NCI-H526 treated with DMSO at 0.1 percent for 48 hours (cell line): ENCODE results near the gene MIPEP.
"Not testable (repeated sequence)": the region's sequence is repeated elsewhere in the genome, so short reads cannot be mapped to it uniquely, and the experiment has no call there.

ENCODE experiments used
- DNase-seq: peaks from one replicate; lab custom pipeline; 2025; lab: John Stamatoyannopoulos, UW

MIPEP gene

DNA sequence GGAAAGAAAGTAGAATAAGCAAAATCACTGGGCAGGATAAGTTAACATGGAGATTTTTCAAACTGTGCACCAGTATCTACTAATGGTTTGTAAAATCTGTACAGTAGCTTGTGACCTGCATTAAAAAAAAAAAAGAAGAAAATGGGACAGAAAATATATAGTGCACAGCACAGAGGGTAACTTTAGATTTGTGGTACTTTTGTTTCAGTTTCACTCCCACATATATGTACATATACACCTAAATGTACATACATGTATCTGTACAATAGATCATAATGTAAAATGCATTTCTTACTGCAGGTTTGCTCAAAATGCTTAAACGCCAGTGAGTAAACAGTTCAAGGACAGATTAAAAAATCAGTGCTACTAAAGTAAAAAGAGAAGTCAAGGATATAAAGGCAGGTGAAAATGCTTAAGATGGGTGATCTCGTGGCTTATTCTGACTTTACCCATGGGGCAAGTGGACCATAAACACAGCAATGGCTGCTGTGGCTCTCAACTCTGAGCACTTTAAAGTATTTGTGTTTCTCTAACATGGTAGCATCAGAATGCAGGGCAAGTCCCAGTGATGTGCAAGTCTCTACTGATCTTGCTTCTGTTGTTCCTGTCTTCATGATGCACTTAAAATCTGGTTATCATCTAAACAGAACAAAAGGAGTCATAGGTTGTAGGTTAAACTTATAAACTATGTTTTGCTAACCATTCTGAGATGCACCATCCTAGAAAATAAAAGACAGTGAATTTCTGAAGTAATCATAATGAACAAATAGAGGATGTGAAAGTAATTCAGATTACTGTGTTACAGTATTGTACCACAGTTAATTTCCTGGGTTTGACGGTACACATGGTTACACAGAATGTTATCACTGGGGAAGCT, 112.3 kb downstream of the MIPEP start:
- DNase-seq: no peak

GRCh38 chr13:23772717-23773116, 116.5 kb downstream of the MIPEP start:
- no peak for DNase-seq

DNA sequence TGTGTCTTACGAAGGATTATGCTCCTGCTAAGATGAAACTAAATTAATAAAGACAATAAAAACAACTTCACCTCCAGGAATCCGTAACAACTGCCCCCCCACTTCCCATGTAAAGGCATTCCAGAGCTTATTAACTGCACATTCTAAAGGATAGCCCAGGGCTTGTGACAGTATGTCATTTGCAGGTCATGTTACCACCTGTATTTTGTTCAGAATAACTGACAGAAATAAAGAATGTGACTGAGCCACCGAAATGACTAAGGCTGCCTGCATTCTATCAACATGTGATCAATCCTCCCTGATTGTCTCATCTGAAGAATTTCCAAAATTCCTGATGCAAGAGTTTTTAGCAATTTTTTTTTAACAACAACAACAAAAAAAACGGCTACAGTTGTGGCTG, 117.2 kb downstream of the MIPEP start:
- DNase-seq: no peak

- no peak for DNase-seq
Measured at GRCh38 chr13:23771552-23771951, 117.6 kb downstream of the MIPEP start.

DNA sequence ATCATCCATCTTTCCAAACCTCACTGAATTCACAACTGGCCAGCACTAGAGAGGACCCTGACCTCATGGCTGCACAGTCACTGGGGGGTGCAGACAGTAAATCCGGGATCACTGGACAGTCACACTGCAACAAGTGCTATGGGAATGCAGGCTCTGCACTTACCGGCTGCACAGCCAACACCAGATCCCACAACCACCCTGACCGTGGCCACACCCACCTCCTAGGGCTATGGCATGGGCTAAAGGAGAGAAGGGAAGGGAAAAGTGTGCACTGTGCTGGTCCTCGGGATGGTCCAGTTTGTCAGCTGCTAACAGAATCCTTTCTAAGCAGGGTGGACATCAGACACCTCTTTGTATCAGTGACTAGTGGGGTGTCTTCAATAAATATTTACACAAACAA, 118.2 kb downstream of the MIPEP start:
- DNase-seq: no peak

- no peak for DNase-seq
Measured at GRCh38 chr13:23770428-23770827, 118.8 kb downstream of the MIPEP start.

DNA sequence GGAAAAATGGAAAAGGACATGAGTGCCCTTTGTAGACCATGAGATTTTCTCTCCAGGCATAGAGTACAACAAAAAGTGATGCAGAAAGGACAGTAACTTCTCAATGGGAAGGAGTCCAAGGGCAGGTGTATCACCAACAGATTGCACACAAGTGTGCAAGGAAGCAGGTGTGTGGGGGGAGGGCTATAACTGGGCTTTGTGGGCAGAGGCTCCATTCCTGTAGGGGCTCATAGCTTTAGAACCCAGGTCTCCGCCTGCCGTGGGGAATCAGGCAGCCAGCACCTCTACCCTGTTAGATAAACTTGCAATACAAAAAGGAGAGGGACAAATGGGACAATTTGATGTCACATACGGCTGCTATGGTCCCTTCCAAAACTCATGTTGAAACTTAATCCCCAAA, 119.8 kb downstream of the MIPEP start:
- no peak for DNase-seq

DNA sequence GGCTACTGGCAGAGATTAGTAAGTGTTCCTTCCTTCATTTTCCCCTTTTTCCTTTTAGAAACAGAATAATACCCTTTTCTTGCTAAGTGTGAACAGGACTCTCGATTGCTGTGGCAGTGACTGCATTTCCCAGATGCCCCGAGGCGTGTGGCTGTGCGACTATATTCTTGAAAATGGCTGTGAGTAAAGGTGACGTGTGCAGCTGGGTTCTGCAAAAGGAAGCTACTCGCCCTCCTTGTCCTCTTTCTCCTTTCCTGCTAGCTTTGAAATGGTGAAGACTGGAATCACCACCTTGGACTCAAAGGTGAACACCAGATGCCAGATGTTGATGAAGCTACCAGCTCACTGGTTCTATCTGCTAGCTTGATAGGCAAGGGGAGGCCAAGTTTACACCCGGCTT, 121.4 kb downstream of the MIPEP start:
- no peak for DNase-seq

GRCh38 chr13:23766939-23767338, 122.3 kb downstream of the MIPEP start:
- no peak for DNase-seq

GRCh38 chr13:23766283-23766682, 122.9 kb downstream of the MIPEP start:
- DNase-seq: no peak

DNA sequence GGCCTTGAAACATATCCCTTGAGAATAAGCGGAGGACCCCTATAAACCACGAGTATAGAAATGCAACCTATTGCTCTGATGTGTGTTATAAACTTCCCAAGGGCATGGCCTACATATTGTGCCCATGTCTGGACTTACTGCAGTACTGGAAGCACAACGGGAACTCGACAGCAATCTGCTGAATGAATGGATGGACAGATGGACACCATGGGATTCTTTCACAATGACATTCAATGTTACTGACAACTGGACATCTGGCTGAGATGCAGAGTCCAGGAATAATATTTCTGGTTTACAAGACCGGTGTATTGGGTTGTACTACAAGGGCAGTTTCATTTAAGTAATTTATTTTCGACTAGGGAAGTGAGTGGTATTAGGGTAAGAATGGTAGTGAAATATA, 123.7 kb downstream of the MIPEP start:
- DNase-seq: no peak

- no peak for DNase-seq
Measured at GRCh38 chr13:23763318-23763717, 125.9 kb downstream of the MIPEP start.

- not testable (repeated sequence) for DNase-seq
Measured at GRCh38 chr13:23761760-23762159, 127.4 kb downstream of the MIPEP start.

DNA sequence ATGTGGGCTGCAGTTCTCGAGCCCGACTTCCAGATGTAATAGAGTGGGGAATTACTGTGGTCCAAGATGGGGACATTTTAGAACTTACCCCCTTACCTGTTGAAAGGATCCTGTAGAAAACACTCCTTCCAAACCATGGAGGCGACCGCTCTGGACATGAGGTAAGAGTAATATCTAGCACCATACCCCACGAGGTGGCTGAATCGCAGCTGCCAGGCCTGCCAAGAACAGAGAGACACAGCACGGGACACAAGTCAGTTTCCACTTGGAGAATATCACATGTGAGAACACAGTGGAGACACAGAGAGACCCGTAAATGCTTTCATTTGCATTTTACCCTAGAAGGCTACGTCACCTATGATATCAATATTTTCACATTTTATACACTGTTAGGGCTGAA, 129.2 kb downstream of the MIPEP start:
- no peak for DNase-seq

DNA sequence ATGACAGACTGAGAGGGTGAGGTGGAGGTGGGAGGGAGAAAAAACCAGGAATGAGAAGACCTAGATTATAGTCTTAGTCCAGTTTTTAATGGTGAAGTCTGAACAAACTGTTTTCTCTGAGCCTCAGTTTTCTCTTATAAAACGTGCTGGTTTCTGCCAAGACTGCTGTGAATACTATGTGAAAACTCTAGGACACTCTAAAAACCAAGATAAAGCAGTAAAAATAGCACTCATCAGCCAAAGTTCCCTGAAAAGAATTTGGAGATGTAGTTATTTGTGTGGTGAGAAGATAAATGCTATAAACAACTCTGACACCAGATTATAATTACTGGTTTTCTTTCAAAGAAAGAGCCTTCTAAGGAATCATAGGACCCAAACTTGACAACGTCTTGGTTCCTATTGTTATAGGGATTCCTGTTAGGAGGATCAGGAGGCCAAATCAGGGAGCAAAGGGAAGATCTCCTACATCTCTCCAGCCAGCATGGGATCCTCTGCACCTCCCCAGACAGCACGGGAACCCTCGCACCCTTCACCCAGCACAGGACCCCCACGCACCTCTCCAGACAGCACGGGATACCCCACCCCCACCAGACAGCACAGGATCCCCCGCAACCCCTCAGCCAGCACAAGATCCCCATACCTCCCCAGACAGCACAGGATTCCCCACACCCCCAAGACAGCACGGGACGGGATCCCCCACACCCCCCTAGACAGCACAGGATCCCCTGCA, 130.2 kb downstream of the MIPEP start:
- DNase-seq: no peak

DNA sequence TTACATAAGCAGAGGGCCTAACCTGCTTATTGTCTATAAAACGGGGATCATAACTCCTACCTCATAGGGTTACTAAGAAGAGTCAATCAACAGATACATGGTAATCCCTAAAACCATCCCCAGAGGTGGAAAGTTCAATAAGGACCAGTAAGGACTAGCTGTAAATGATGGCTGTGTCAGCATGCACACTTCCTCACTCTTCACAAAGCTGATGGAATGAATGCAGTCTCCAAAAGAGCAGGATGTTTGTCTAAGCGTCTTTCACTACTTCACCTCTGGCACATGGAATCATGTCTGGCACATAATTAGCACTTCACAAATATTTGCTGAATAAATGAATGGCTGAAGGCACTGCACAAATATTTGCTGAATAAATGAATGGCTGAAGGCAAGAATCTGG, 134.2 kb downstream of the MIPEP start:
- DNase-seq: no peak

DNA sequence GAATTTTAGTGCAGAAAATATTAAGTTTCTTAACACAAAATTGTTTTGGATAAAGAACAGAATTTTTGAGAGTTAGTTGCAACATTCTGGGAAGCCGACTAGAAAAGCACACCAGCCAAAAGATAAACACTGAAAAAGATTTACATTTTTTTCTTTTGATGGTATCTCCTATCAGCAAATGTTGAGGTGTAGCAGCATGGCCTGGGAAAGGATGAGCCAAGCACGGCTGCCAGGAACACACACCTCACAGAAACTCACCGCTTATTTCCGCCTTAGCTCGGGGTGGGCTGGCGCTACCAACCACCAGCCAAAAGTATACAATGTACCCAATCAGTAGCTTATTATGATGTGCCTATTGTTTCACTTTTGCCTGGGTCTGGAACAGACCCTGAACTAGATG, 134.7 kb downstream of the MIPEP start:
- no peak for DNase-seq

GRCh38 chr13:23753458-23753857, 135.7 kb downstream of the MIPEP start:
- no peak for DNase-seq

GRCh38 chr13:23752111-23753001, 136.8 kb downstream of the MIPEP start:
- no peak for DNase-seq

- no peak for DNase-seq
Measured at GRCh38 chr13:23751195-23751594, 138.0 kb downstream of the MIPEP start.

DNA sequence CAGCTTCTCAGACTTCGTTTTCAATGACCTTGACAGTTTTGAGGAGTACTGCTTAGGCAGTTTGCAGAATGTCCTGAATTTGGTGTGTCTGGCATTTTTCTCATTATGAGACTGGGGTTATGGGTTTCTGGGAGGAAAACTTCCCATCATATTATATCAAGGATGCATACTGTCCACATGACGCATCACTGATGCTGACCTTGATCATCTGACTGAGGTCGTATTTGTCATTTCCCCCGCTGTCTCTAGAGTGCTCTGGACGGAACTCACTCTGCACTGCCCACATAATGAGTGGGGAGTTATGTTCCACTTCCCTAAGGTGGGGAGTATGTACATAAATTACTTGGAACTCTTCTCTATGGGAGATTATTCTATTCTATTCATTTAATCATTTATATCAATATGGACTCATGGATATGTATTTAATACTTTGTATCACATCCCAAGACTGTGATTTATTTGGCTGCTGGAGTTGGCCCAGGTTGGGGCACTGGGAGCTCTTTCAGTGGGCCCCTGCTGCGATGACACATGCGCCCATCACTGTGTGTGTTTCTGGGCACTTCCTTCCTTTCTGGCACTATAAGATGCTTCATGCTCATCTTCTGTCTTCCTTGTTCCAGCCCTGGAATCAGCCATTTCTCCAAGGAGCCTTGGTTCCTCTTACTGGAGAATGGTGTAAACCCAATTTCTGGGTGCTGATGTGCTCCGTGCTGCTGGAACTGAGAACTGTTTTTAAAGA, 138.6 kb downstream of the MIPEP start:
- no peak for DNase-seq
